ENCODE measurements around the gene ZPR1. TPM values are rescaled to one million over a fixed set of nuclear protein-coding genes. Genes with fewer than 3 reads are reported as not detected.

Gene ZPR1
- total and polyA plus RNA-seq, 7 donors, result 40.1 to 98.6 (median 57.0) TPM

DNA sequence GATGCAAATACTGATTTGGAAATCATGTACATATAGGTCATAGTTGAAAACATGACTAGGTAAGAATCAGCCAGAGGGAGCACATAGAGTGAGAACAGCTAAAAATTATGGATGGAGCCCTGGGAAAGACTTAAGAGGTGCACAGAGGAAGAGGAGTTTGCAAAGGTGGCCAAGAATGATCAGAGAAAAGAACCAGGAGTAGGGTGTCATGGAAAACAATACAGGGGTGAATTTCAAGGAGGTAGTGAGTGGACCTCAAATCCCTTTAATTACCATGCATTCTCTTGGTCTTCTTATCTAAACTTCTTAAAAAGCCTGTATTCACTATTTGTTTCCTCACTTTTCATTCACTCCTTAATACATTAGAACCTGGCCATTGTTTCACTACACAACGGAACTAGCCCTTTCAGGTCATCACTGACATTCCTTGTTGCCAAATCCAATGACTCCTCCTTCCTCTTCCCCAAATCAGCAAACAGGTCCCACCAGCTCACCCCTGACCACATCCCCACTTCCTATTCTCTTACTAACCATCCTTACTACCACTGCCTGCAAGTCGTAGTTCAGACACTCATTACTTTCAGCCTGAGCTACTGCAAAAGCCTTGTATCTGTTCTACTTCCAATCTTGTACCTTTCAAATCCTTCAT lies 37.6 kb downstream of the ZPR1 start:
- H3K4me3 ChIP-seq, result no peak overlapping the region
- ATAC-seq (no peak), DNase-seq (no peak)
- intact Hi-C loops (cut with DNase I), result no loop called here
- TF ChIP-seq, protein P1, sequence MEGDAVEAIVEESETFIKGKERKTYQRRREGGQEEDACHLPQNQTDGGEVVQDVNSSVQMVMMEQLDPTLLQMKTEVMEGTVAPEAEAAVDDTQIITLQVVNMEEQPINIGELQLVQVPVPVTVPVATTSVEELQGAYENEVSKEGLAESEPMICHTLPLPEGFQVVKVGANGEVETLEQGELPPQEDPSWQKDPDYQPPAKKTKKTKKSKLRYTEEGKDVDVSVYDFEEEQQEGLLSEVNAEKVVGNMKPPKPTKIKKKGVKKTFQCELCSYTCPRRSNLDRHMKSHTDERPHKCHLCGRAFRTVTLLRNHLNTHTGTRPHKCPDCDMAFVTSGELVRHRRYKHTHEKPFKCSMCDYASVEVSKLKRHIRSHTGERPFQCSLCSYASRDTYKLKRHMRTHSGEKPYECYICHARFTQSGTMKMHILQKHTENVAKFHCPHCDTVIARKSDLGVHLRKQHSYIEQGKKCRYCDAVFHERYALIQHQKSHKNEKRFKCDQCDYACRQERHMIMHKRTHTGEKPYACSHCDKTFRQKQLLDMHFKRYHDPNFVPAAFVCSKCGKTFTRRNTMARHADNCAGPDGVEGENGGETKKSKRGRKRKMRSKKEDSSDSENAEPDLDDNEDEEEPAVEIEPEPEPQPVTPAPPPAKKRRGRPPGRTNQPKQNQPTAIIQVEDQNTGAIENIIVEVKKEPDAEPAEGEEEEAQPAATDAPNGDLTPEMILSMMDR (IDR thresholded peaks at IDR 0.05), result no peak
- no peaks in the 10 kb centered on the region for H3K9me3 ChIP-seq
- H3K27me3 ChIP-seq (ENCODE audit: insufficient read depth in 3 of 3, low read length in 2 of 3), result no peaks in the 10 kb centered on the region
- H3K27ac ChIP-seq, result no peak overlapping the region
- 91 to 97% (median 95%) methylated on average over 2 of the region's 2 CpGs for WGBS, 3 donors
- H3K4me1 ChIP-seq, result no peaks in the 10 kb centered on the region
- H3K36me3 ChIP-seq (ENCODE audit: insufficient read depth in 1 of 2, low read depth in 1 of 2), result peaks cover 6 to 100% of the 10 kb centered on the region in 2 donors

DNA sequence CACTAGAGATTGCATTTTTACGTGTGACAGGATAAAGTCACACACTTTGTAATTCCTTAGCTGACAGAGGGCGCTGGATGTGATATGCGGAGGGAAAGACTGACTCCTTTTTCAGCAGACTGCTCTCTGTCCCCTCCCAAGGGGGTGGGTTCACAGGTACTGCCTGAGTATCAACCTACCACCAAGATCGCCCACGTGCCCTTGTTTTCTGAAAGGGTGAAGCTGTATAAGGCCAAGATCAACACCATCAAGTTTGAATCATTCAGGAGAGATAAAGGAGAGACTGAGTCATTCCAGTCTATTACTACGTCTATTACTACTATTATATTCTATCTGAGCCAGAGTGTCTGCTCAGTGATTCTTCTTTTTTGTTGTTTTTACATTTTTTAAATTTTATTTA lies 45.7 kb downstream of the ZPR1 start:
- ATAC-seq (no peak), DNase-seq (no peak)
- 90 to 94% (median 91%) methylated on average over 6 of the region's 6 CpGs for WGBS, 3 donors
- H3K4me1 ChIP-seq, result no peaks in the 10 kb centered on the region
- H3K9me3 ChIP-seq, result no peaks in the 10 kb centered on the region
- no peak overlapping the region for H3K4me3 ChIP-seq
- H3K36me3 ChIP-seq (ENCODE audit: insufficient read depth in 1 of 2, low read depth in 1 of 2), result peaks cover 0 to 28% of the 10 kb centered on the region in 2 donors
- H3K27ac ChIP-seq, result no peak overlapping the region
- intact Hi-C loops (cut with DNase I), result no loop called here
- H3K27me3 ChIP-seq (ENCODE audit: insufficient read depth in 3 of 3, low read length in 2 of 3), result no peaks in the 10 kb centered on the region
- TF ChIP-seq, protein P1 (IDR thresholded peaks at IDR 0.05), result no peak

- Histone ChIP-seq H3K4me3 (no peak overlapping the region), H3K36me3 (ENCODE audit: insufficient read depth in 1 of 2, low read depth in 1 of 2) (peaks cover 0 to 15% of the 10 kb centered on the region in 2 donors), H3K27ac (no peak overlapping the region), H3K27me3 (ENCODE audit: insufficient read depth in 3 of 3, low read length in 2 of 3) (no peaks in the 10 kb centered on the region), H3K4me1 (no peaks in the 10 kb centered on the region), H3K9me3 (no peaks in the 10 kb centered on the region)
- intact Hi-C loops (cut with DNase I), result no loop called here
- no peak for ATAC-seq
- WGBS, 3 donors, result 54 to 65% (median 60%) methylated on average over 4 of the region's 4 CpGs
- TF ChIP-seq, protein P1 (IDR thresholded peaks at IDR 0.05), result no peak
- DNase-seq, result no peak
These were observed 47.1 kb downstream of the ZPR1 start for GRCh38 chr11:116740741-116741140.

DNA sequence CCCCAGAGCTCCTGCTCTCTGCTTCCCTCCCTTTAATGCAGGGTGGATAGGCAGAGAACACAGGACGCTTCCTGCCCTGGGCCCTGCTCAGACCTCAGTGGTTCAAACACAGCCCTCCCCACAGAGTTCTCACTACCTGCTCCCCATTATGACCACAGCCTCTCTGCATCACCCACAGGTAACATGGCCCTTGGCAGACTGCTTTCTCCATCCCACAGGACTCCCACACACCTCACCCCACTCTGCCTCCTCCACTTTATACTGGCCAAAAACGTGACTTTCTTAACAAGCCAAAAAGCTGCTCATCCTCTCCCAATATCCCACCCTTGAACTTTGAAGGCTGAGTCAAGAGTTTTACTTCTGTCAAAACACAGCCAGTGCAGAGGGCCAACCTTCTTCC lies 48.8 kb downstream of the ZPR1 start:
- ATAC-seq (no peak), DNase-seq (no peak)
- WGBS, 3 donors, result 76 to 92% (median 89%) methylated on average over 2 of the region's 2 CpGs
- TF ChIP-seq, protein P1 (IDR thresholded peaks at IDR 0.05), result no peak
- H3K4me3 ChIP-seq, result no peak overlapping the region
- no peaks in the 10 kb centered on the region for H3K9me3 ChIP-seq
- intact Hi-C loops (cut with DNase I), result no loop called here
- no peak overlapping the region for H3K27ac ChIP-seq
- peaks cover 0 to 4% of the 10 kb centered on the region in 2 donors for H3K36me3 ChIP-seq (ENCODE audit: insufficient read depth in 1 of 2, low read depth in 1 of 2)
- no peaks in the 10 kb centered on the region for H3K27me3 ChIP-seq (ENCODE audit: insufficient read depth in 3 of 3, low read length in 2 of 3)
- H3K4me1 ChIP-seq, result no peaks in the 10 kb centered on the region

GRCh38 chr11:116736763-116737162 lies 51.1 kb downstream of the ZPR1 start:
- ATAC-seq (no peak), DNase-seq (no peak)
- Histone ChIP-seq H3K27ac (no peak overlapping the region), H3K4me1 (peaks cover 4% of the 10 kb centered on the region), H3K27me3 (ENCODE audit: insufficient read depth in 3 of 3, low read length in 2 of 3) (no peaks in the 10 kb centered on the region), H3K4me3 (no peak overlapping the region), H3K36me3 (ENCODE audit: insufficient read depth in 1 of 2, low read depth in 1 of 2) (peaks cover 0 to 4% of the 10 kb centered on the region in 2 donors), H3K9me3 (no peaks in the 10 kb centered on the region)
- WGBS, 3 donors, result 91 to 97% (median 93%) methylated on average over 3 of the region's 3 CpGs
- TF ChIP-seq, protein P1 (IDR thresholded peaks at IDR 0.05), result no peak
- intact Hi-C loops (cut with DNase I), result no loop called here

All from psoas muscle (tissue), 8 donors.